Nephron progenitor cell (in vitro differentiated cells): ENCODE results near the gene GRIN1.
A peak's percentile ranks its signal among the peaks of the same experiment; 100 is the strongest.

ENCODE experiments used
- DNase-seq: peaks from one replicate; pipeline ENCODE4 v3.0.0; 2021
- H3K27ac Mint-ChIP-seq: 2 replicates; pipeline ENCODE4 v1.8.0; 2021; ENCODE audit warnings: mild to moderate bottlenecking, moderate library complexity, mixed read lengths
- H3K27me3 Mint-ChIP-seq: 2 replicates; pipeline ENCODE4 v1.8.0; 2021; ENCODE audit warnings: mild to moderate bottlenecking, low read depth, mixed read lengths; ENCODE audit not compliant: poor library complexity
- H3K36me3 Mint-ChIP-seq: 2 replicates; pipeline ENCODE4 v1.8.0; 2021; ENCODE audit warnings: low read depth, mixed read lengths
- H3K4me1 Mint-ChIP-seq: 2 replicates; pipeline ENCODE4 v1.8.0; 2021; ENCODE audit warnings: mixed read lengths
- H3K4me3 Mint-ChIP-seq: 2 replicates; pipeline ENCODE4 v1.8.0; 2021; ENCODE audit warnings: mild to moderate bottlenecking, moderate library complexity, mixed read lengths
- H3K9me3 Mint-ChIP-seq: 2 replicates; pipeline ENCODE4 v1.8.0; 2021; ENCODE audit warnings: mild to moderate bottlenecking, moderate library complexity, mixed read lengths
- TF ChIP-seq, protein P1 (sequence below): fragments of 200-600 bp; sonication (generic); IDR thresholded peaks from 2 replicates; pipeline ENCODE4 v1.5.0; 2021; ENCODE audit warnings: antibody characterized with exemption

The GRIN1 gene

DNA sequence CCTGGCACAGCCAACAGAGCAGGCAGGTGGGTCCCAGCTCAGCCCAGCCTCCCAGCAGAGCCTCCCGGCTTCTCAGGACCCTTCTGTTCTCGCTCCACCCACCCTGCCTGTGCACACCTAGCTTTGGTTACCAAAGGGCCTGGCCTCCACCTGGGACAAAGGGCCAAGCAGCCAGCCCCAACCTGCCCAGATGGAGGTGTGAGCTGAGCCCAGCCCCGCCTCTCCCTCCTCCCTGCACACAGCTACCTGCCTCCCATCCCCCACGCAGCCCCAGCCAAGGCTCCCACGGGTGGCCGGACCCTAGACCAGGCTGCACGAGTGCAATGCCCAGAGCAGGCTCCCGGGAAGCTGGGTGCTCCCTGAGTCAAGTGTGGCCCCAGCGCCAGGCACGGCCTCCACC is 56.0 kb downstream of the GRIN1 start:
- DNase-seq = no peak
- TF ChIP-seq, protein P1, sequence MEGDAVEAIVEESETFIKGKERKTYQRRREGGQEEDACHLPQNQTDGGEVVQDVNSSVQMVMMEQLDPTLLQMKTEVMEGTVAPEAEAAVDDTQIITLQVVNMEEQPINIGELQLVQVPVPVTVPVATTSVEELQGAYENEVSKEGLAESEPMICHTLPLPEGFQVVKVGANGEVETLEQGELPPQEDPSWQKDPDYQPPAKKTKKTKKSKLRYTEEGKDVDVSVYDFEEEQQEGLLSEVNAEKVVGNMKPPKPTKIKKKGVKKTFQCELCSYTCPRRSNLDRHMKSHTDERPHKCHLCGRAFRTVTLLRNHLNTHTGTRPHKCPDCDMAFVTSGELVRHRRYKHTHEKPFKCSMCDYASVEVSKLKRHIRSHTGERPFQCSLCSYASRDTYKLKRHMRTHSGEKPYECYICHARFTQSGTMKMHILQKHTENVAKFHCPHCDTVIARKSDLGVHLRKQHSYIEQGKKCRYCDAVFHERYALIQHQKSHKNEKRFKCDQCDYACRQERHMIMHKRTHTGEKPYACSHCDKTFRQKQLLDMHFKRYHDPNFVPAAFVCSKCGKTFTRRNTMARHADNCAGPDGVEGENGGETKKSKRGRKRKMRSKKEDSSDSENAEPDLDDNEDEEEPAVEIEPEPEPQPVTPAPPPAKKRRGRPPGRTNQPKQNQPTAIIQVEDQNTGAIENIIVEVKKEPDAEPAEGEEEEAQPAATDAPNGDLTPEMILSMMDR = no peak
- Mint-ChIP-seq H3K27ac (peak overlapping the region; percentile 57), H3K4me3 (no peak overlapping the region), H3K27me3 (no peaks in the 10 kb centered on the region), H3K9me3 (no peaks in the 10 kb centered on the region), H3K36me3 (peaks cover 4% of the 10 kb centered on the region), H3K4me1 (peaks cover 15% of the 10 kb centered on the region)

DNA sequence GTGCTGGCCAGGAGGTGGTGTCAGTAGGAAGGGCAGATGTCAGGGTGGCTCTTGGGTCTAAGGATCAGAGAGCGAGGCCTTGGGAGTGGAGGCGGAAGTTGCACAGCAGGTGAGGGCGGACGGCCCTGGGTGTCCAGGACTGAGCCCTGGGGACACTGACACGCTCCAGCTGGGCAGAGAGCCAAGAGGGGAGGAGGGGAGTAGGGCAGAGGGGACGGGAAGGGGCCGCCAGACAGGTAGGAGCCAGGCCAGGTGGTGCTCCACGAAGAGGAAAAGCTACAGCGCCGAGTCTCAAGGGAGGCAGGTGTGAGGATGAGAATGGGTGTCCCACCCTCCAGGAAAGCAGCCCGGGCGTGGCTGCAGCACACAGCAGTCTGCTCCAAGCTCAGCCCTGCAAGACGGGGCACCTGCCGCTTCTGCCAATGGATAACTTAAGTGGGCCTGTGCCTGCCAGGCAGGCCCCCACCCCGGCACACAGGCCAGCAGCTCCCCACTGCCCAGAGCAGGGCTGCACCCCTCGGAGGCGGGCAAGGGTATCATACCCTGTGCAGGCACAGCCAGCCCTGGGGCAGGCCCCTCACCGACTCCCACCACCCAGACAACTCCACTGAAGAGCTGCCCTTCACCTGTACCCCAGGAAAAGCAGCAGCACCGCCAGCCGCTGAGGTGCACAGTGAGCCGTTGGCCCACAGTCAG is 56.7 kb downstream of the GRIN1 start:
- H3K9me3 Mint-ChIP-seq = no peaks in the 10 kb centered on the region
- H3K4me3 Mint-ChIP-seq = no peak overlapping the region
- TF ChIP-seq, protein P1 = no peak
- no peak for DNase-seq
- peak overlapping the region; percentile 57 for H3K27ac Mint-ChIP-seq
- H3K36me3 Mint-ChIP-seq = peaks cover 3% of the 10 kb centered on the region
- H3K4me1 Mint-ChIP-seq = peaks cover 12% of the 10 kb centered on the region
- H3K27me3 Mint-ChIP-seq = no peaks in the 10 kb centered on the region

- TF ChIP-seq, protein P1 = no peak
- Mint-ChIP-seq H3K4me3 (peak overlapping the region; percentile 34), H3K36me3 (no peaks in the 10 kb centered on the region), H3K9me3 (no peaks in the 10 kb centered on the region), H3K27me3 (no peaks in the 10 kb centered on the region), H3K4me1 (peaks cover 29% of the 10 kb centered on the region), H3K27ac (no peak overlapping the region)
- DNase-seq = no peak
Observed at GRCh38 chr9:137198051-137198901, 59.3 kb downstream of the GRIN1 start.

- H3K4me1 Mint-ChIP-seq = peaks cover 31% of the 10 kb centered on the region
Observed at GRCh38 chr9:137198902-137199283, 59.9 kb downstream of the GRIN1 start.

GRCh38 chr9:137199411-137200121 is 60.6 kb downstream of the GRIN1 start:
- peak; percentile 41 for DNase-seq
- Mint-ChIP-seq H3K36me3 (no peaks in the 10 kb centered on the region), H3K27ac (no peak overlapping the region), H3K27me3 (no peaks in the 10 kb centered on the region), H3K4me3 (peak overlapping the region; percentile 83), H3K4me1 (peaks cover 38% of the 10 kb centered on the region), H3K9me3 (no peaks in the 10 kb centered on the region)
- TF ChIP-seq, protein P1 = no peak

More at GRCh38 chr9:137198902-137199283, 59.9 kb downstream of the GRIN1 start:
- Mint-ChIP-seq H3K27ac (no peak overlapping the region), H3K36me3 (no peaks in the 10 kb centered on the region), H3K27me3 (no peaks in the 10 kb centered on the region), H3K4me3 (peak overlapping the region; percentile 34), H3K9me3 (no peaks in the 10 kb centered on the region)
- TF ChIP-seq, protein P1 = no peak
- DNase-seq = no peak
